HepG2 (cell line): ENCODE measurements around the gene CLDN19. TPM values are rescaled to one million over a fixed set of nuclear protein-coding genes. Genes with fewer than 3 reads are reported as not detected.

Source experiments
- ATAC-seq: fragments of 200-7000 bp; cut with Tn5 transposase; 3 replicates; pipeline ENCODE4 v1.9.1; 2020; ENCODE audit warnings: mild to moderate bottlenecking, moderate library complexity
- BruUV-seq: library from RNA; stranded (reverse); fragments of 400-500 nt; replicated peaks from 2 replicates; lab custom pipeline; 2021; lab: Mats Ljungman, UMichigan
- CTCF ChIA-PET: fragments of 300-600 bp; formaldehyde crosslinking; extraction: SDS; loops from one replicate; lab custom pipeline; 2021; ENCODE audit warnings: low total read pairs, inconsistent platforms, low intra/inter-chr PET ratio; lab: Yijun Ruan, JAX
- POLR2A ChIA-PET: fragments of 350-600 bp; sonication (Branson Sonifier 250); formaldehyde crosslinking; loops from one replicate; lab custom pipeline; 2020; ENCODE audit warnings: antibody characterized with exemption, inconsistent platforms; lab: Yijun Ruan, JAX
- DNase-seq: peaks from one replicate; pipeline ENCODE4 v3.0.0-alpha.2; 2015; ENCODE audit warnings: low spot score
- FAIRE-seq: peaks from 3 replicates; lab custom pipeline; 2011; peaks lifted over from hg19 to GRCh38; lab: Jason Lieb, UNC
- H2AFZ ChIP-seq: one replicate; pipeline ENCODE4 v1.6.1; 2011; ENCODE audit warnings: low read length, inconsistent platforms
- H3K27ac ChIP-seq: fragments of 300-600 bp; 3 replicates; pipeline ENCODE4 v1.8.0; 2011; ENCODE audit warnings: mixed run types, mild to moderate bottlenecking, mixed read lengths, low read length, inconsistent platforms; ENCODE audit not compliant: insufficient read depth; ENCODE audit errors: extremely low read length
- H3K27me3 ChIP-seq, 2 experiments: fragments of 200-600 bp in 1 of 2; 2 replicates in 1 of 2; 3 replicates in 1 of 2; pipeline versions ENCODE4 v1.6.0 to v1.8.0; 2011; ENCODE audit warnings: low read length in 2 of 2, mild to moderate bottlenecking in 2 of 2, moderate library complexity in 2 of 2, inconsistent platforms in 1 of 2; ENCODE audit not compliant: insufficient read depth in 2 of 2, control insufficient read depth in 1 of 2
- H3K36me3 ChIP-seq, 2 experiments: fragments of 200-600 bp in 1 of 2; replicated peaks in 1 of 2; 2 replicates in 1 of 2; 3 replicates in 1 of 2; pipeline versions ENCODE4 v1.5.1 to v1.8.0; 2011; ENCODE audit warnings: low read length in 2 of 2, inconsistent platforms in 1 of 2; ENCODE audit not compliant: insufficient read depth in 2 of 2, control insufficient read depth in 1 of 2
- H3K4me1 ChIP-seq: 2 replicates; pipeline ENCODE4 v1.5.1; 2012; ENCODE audit warnings: low read length, inconsistent platforms; ENCODE audit not compliant: insufficient read depth
- H3K4me2 ChIP-seq: 2 replicates; pipeline ENCODE4 v1.6.0; 2011; ENCODE audit warnings: low read depth, low read length, inconsistent platforms
- H3K4me3 ChIP-seq, 3 experiments: fragments of 200-600 bp in 1 of 3; sonication (generic), shearing (Covaris generic) in 1 of 3; replicated peaks in 1 of 3; 2 replicates each; pipeline ENCODE4 v1.5.1; 2011 to 2016; ENCODE audit warnings: low read length in 3 of 3, inconsistent platforms in 2 of 3, low read depth in 2 of 3, mild to moderate bottlenecking in 2 of 3, control low read depth in 1 of 3, mixed read lengths in 1 of 3; ENCODE audit not compliant: insufficient read depth in 1 of 3
- H3K79me2 ChIP-seq: one replicate; pipeline ENCODE4 v1.6.1; 2011; ENCODE audit warnings: low read length, inconsistent platforms; ENCODE audit not compliant: insufficient read depth
- H3K9ac ChIP-seq: 2 replicates; pipeline ENCODE4 v1.6.0; 2011; ENCODE audit warnings: mild to moderate bottlenecking, low read depth, low read length, inconsistent platforms; ENCODE audit not compliant: insufficient read depth
- H3K9me3 ChIP-seq: 2 replicates; pipeline ENCODE4 v1.5.1; 2012; ENCODE audit warnings: mild to moderate bottlenecking, low read length
- H4K20me1 ChIP-seq: 2 replicates; pipeline ENCODE4 v1.6.0; 2011; ENCODE audit warnings: inconsistent platforms, mild to moderate bottlenecking, low read length, moderate library complexity; ENCODE audit not compliant: insufficient read depth
- ARID3A ChIP-seq: IDR thresholded peaks from 2 replicates; pipeline ENCODE4 v1.6.1; 2012; ENCODE audit warnings: low read depth, low read length, improper control_type of control experiment
- ARNT ChIP-seq: fragments of 450-650 bp; IDR thresholded peaks from 2 replicates; pipeline ENCODE4 v1.6.1; 2017
- BCL3 ChIP-seq: sonication (generic); formaldehyde crosslinking; IDR thresholded peaks from 2 replicates; pipeline ENCODE4 v1.5.1; 2020; ENCODE audit warnings: mild to moderate bottlenecking, missing genetic modification reagents, moderate library complexity
- HIC2 ChIP-seq: sonication (generic); formaldehyde crosslinking; IDR thresholded peaks from 2 replicates; pipeline ENCODE4 v1.9.0; 2022; ENCODE audit warnings: low read depth, missing genetic modification reagents
- HNRNPL ChIP-seq: fragments of 200-400 bp; formaldehyde crosslinking; IDR thresholded peaks from 2 replicates; pipeline ENCODE4 v1.6.1; 2017; ENCODE audit warnings: mild to moderate bottlenecking, low read depth, low read length
- TEAD3 ChIP-seq: optimal IDR thresholded peaks from 2 replicates; pipeline ENCODE3; 2016; ENCODE audit warnings: borderline replicate concordance
- TRIM24 ChIP-seq: sonication (generic); formaldehyde crosslinking; IDR thresholded peaks from 2 replicates; pipeline ENCODE4 v1.8.0; 2022; ENCODE audit warnings: mild to moderate bottlenecking, missing genetic modification reagents
- ZBTB7A ChIP-seq: sonication (generic); formaldehyde crosslinking; IDR thresholded peaks from 2 replicates; pipeline ENCODE4 v1.8.0; 2022; ENCODE audit warnings: mild to moderate bottlenecking, missing genetic modification reagents
- ZFX ChIP-seq: sonication (generic); formaldehyde crosslinking; IDR thresholded peaks from 2 replicates; pipeline ENCODE4 v1.4.0; 2020; ENCODE audit warnings: mild to moderate bottlenecking, low read depth, missing genetic modification reagents, moderate library complexity
- ZKSCAN5 ChIP-seq: sonication (generic); formaldehyde crosslinking; IDR thresholded peaks from 2 replicates; pipeline ENCODE4 v1.5.1; 2020; ENCODE audit warnings: mild to moderate bottlenecking, missing genetic modification reagents
- ZNF207 ChIP-seq: fragments of 450-650 bp; IDR thresholded peaks from 2 replicates; pipeline ENCODE4 v1.6.1; 2016; ENCODE audit warnings: antibody characterized with exemption, borderline replicate concordance
- ZNF616 ChIP-seq: sonication (generic); formaldehyde crosslinking; IDR thresholded peaks from 2 replicates; pipeline ENCODE4 v1.5.0; 2020; ENCODE audit warnings: low read depth, mild to moderate bottlenecking, missing genetic modification reagents
- ZNF687 ChIP-seq: sonication (generic); formaldehyde crosslinking; IDR thresholded peaks from 2 replicates; pipeline ENCODE4 v1.5.1; 2020; ENCODE audit warnings: mild to moderate bottlenecking, missing genetic modification reagents, moderate library complexity
- ZSCAN22 ChIP-seq: sonication (generic); formaldehyde crosslinking; IDR thresholded peaks from 2 replicates; pipeline ENCODE4 v1.4.0; 2020; ENCODE audit warnings: mild to moderate bottlenecking, missing genetic modification reagents
- WGBS: methylation state at CpG from one replicate; pipeline ENCODE4 v1.1.6; 2017; ENCODE audit warnings: low lambda C conversion rate; 5-methylcytosine and 5-hydroxymethylcytosine counted together
- in situ Hi-C: cut with HindIII; loops from 2 replicates; pipeline ENCODE4 v1.10.0; 2017; ENCODE audit warnings: low pct_unique_long_range_greater_than_20kb; ENCODE audit not compliant: extremely low pct_ligation_motif_present
- intact Hi-C: fragments of 100-400 bp; cut with micrococcal nuclease; formaldehyde crosslinking; loops from one replicate; pipeline ENCODE4 v1.10.0; 2022; ENCODE audit not compliant: unreplicated experiment
- polyA plus RNA-seq, 8 experiments: library from polyadenylated mRNA; depleted of rRNA in 3 of 8; stranded (reverse) in 7 of 8; unstranded in 1 of 8; fragments of >200 nt; fragmentation: Illumina TruSeq in 4 of 8; extraction: Trizol in 4 of 8; gene quantifications; 2 replicates each; pipeline versions ENCODE4 v1.2.1 to v1.2.3, GENCODE V29; 2011 to 2016; ENCODE audit warnings: low read depth in 4 of 8, missing spikeins in 1 of 8, mixed read lengths in 1 of 8; ENCODE audit not compliant: insufficient read depth in 1 of 8
- total RNA-seq, 5 experiments: library from RNA; depleted of rRNA; stranded (reverse); fragments of >200 nt; fragmentation: Illumina TruSeq; extraction: Trizol; gene quantifications; 2 replicates each; pipeline ENCODE4 v1.2.3, GENCODE V29; 2016; ENCODE audit warnings: low read depth in 1 of 5

CLDN19 gene
- total and polyA plus RNA-seq, 2 of the 13 experiments (the other 11 are each of a cell fraction or from before 2014, with no cell fraction given): 5.0 to 7.6 TPM

- H3K79me2 ChIP-seq: no peaks in the 10 kb centered on the region
- no peaks in the 10 kb centered on the region for H3K27me3 ChIP-seq
- H2AFZ ChIP-seq: no peak overlapping the region
- ChIA-PET CTCF (no interaction called here), POLR2A (interaction anchor here (1.1 to 3.6 kb wide), 4 partner anchors 26 to 121 kb away, joined by 3 to 28 read pairs (median 6); partner anchors contain the start of genes C1orf50, P3H1, PPIH and YBX1)
- DNase-seq (peak; percentile 44), ATAC-seq (peak; percentile 23), FAIRE-seq (no peak)
- H3K4me1 ChIP-seq: peaks cover 63% of the 10 kb centered on the region
- H3K27ac ChIP-seq: no peak overlapping the region
- WGBS: 13% methylated on average over 11 of the region's 19 CpGs
- peaks cover 0 to 2% of the 10 kb centered on the region in 2 experiments; a peak in 2 of 5 replicates for H3K36me3 ChIP-seq
- no peaks in the 10 kb centered on the region for H4K20me1 ChIP-seq
- peak overlapping the region; percentile 61 for H3K9ac ChIP-seq
- H3K9me3 ChIP-seq: no peaks in the 10 kb centered on the region
- H3K4me2 ChIP-seq: peak overlapping the region; percentile 98
- BruUV-seq: no TSS peak
- peak overlapping the region; percentile 64 to 83 (median 76); a peak in 4 of 6 replicates for H3K4me3 ChIP-seq
- in situ Hi-C loops: loop anchor here (10.0 to 25.0 kb wide), 2 partner anchors 404 to 596 kb away; partner anchors contain the start of gene FOXJ3
- intact Hi-C loops: loop anchor here (5.0 to 10.0 kb wide), 2 partner anchors 164 to 406 kb away; partner anchors contain the start of gene FOXJ3
- no peak for TF ChIP-seq ZSCAN22
- peak; percentile 33; the same call in 1 of the 2 replicates for TF ChIP-seq ZBTB7A (CRISPR knock-in tag)
- TF ChIP-seq HNRNPL: peak; percentile 92
- no peak for TF ChIP-seq ZNF207
- TF ChIP-seq TEAD3 (CRISPR knock-in tag): peak; percentile 8
- TF ChIP-seq ARID3A: no peak
- no peak for TF ChIP-seq BCL3 (CRISPR knock-in tag)
- peak; percentile 58; the same call in 1 of the 2 replicates for TF ChIP-seq HIC2 (CRISPR knock-in tag)
- TF ChIP-seq ZKSCAN5 (CRISPR knock-in tag): no peak
- TF ChIP-seq ZFX (CRISPR knock-in tag): peak; percentile 34
- peak; percentile 60 for TF ChIP-seq ZNF687 (CRISPR knock-in tag)
- TF ChIP-seq ARNT: no peak
- no peak for TF ChIP-seq TRIM24 (CRISPR knock-in tag)
- no peak for TF ChIP-seq ZNF616 (CRISPR knock-in tag)
Observed at GRCh38 chr1:42740851-42741580, 980 bp upstream of the CLDN19 start.
